Epithelial cell of proximal tubule (primary cell): Measurements from ENCODE around the gene KLF13. TPM values are rescaled to one million over a fixed set of nuclear protein-coding genes. Genes with fewer than 3 reads are reported as not detected.
A peak's percentile ranks its signal among the peaks of the same experiment; 100 is the strongest.

ENCODE experiments used
- DNase-seq: peaks from one replicate; pipeline ENCODE4 v3.0.0-alpha.2; 2011; ENCODE audit warnings: low read depth
- H3K4me3 ChIP-seq: 2 replicates; pipeline ENCODE4 v1.5.1; 2011; ENCODE audit warnings: low read depth, mild to moderate bottlenecking, low read length
- CTCF ChIP-seq: conservative IDR thresholded peaks from 2 replicates; pipeline ENCODE4 v1.5.1; 2012; ENCODE audit warnings: low read depth, mild to moderate bottlenecking, low read length
- total RNA-seq: library from RNA; depleted of rRNA; stranded (reverse); fragments of >200 nt; gene quantifications from 2 replicates; pipeline ENCODE4 v1.2.3, GENCODE V29; 2015

Gene KLF13
- total RNA-seq, 1 donor from 2014 or later = 66.2 TPM

GRCh38 chr15:31318429-31318828 lies 8.2 kb upstream of the KLF13 start:
- no peak for DNase-seq
- no peak for TF ChIP-seq CTCF
- H3K4me3 ChIP-seq = no peak overlapping the region

- no peak overlapping the region for H3K4me3 ChIP-seq
- no peak for DNase-seq
- TF ChIP-seq CTCF = no peak
These were observed 6.6 kb upstream of the KLF13 start for GRCh38 chr15:31320022-31320421.

GRCh38 chr15:31321418-31321817 lies 5.2 kb upstream of the KLF13 start:
- no peak for TF ChIP-seq CTCF
- H3K4me3 ChIP-seq = no peak overlapping the region
- no peak for DNase-seq

GRCh38 chr15:31322504-31322903 lies 4.1 kb upstream of the KLF13 start:
- TF ChIP-seq CTCF = no peak
- H3K4me3 ChIP-seq = no peak overlapping the region
- no peak for DNase-seq

GRCh38 chr15:31323627-31324026 lies 3.0 kb upstream of the KLF13 start:
- no peak overlapping the region for H3K4me3 ChIP-seq
- no peak for DNase-seq
- no peak for TF ChIP-seq CTCF

- no peak for TF ChIP-seq CTCF
- no peak overlapping the region for H3K4me3 ChIP-seq
- DNase-seq = no peak
These were observed 2.4 kb upstream of the KLF13 start for GRCh38 chr15:31324186-31324585.

GRCh38 chr15:31324806-31325594 lies 1.6 kb upstream of the KLF13 start:
- peak overlapping the region; percentile 74 for H3K4me3 ChIP-seq
- no peak for DNase-seq
- TF ChIP-seq CTCF = no peak
